Gastrocnemius medialis (tissue), 4 donors: ENCODE measurements around the gene ACOX2.

Experiments
- POLR2A ChIP-seq, 2 donors: fragments of 450-650 bp; IDR thresholded peaks; one replicate each; pipeline ENCODE4 v1.6.1; 2017; ENCODE audit warnings: antibody characterized with exemption in 2 of 2, mild to moderate bottlenecking in 2 of 2, moderate library complexity in 2 of 2
- TF ChIP-seq, protein P1 (sequence below), 5 experiments: fragments of 450-650 bp in 3 of 5; fragments of 200-600 bp in 2 of 5; sonication (generic) in 2 of 5; IDR thresholded peaks in 4 of 5; conservative IDR thresholded peaks in 1 of 5; 1 replicate in 4 of 5; 2 replicates in 1 of 5; pipeline ENCODE4 v1.5.1; 2016 to 2019; ENCODE audit warnings: antibody characterized with exemption in 5 of 5, mild to moderate bottlenecking in 3 of 5, moderate library complexity in 3 of 5

DNA sequence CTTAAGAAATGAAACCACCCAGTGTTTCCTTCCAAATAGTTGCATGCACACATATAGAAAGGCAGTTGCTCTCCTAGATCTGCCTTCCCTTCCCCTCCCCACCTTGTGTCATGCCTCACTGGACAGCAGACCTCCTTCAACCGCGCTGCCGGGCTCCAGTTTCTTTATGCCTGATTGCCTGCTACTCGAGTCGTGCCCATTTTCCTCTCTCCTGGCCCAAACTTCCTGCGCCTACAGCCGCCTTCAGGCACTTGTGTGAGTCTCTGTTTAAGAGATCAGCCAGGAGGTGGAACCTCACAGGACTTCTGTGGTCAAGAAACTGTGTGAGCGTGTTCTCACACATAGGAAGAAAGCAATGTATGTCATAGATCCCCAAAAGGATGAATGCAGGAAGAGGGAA lies 49.0 kb upstream of the ACOX2 start:
- TF ChIP-seq, protein P1, sequence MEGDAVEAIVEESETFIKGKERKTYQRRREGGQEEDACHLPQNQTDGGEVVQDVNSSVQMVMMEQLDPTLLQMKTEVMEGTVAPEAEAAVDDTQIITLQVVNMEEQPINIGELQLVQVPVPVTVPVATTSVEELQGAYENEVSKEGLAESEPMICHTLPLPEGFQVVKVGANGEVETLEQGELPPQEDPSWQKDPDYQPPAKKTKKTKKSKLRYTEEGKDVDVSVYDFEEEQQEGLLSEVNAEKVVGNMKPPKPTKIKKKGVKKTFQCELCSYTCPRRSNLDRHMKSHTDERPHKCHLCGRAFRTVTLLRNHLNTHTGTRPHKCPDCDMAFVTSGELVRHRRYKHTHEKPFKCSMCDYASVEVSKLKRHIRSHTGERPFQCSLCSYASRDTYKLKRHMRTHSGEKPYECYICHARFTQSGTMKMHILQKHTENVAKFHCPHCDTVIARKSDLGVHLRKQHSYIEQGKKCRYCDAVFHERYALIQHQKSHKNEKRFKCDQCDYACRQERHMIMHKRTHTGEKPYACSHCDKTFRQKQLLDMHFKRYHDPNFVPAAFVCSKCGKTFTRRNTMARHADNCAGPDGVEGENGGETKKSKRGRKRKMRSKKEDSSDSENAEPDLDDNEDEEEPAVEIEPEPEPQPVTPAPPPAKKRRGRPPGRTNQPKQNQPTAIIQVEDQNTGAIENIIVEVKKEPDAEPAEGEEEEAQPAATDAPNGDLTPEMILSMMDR (IDR thresholded peaks at IDR 0.05 in 4 of 5, conservative IDR thresholded peaks at IDR 0.05 in 1 of 5), result no peak
- no peak for TF ChIP-seq POLR2A (IDR thresholded peaks at IDR 0.05)
